ENCODE data around the gene WFDC5. TPM values are rescaled to one million over a fixed set of nuclear protein-coding genes. Genes with fewer than 3 reads are reported as not detected.
"Not testable (repeated sequence)": the region's sequence is repeated elsewhere in the genome, so short reads cannot be mapped to it uniquely, and the experiment has no call there.

WFDC5 gene, protein sequence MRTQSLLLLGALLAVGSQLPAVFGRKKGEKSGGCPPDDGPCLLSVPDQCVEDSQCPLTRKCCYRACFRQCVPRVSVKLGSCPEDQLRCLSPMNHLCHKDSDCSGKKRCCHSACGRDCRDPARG
- total RNA-seq (2014; rRNA removed; shearing (Covaris generic); ENCODE audit: low replicate concordance) = not detected in 2 replicates

DNA sequence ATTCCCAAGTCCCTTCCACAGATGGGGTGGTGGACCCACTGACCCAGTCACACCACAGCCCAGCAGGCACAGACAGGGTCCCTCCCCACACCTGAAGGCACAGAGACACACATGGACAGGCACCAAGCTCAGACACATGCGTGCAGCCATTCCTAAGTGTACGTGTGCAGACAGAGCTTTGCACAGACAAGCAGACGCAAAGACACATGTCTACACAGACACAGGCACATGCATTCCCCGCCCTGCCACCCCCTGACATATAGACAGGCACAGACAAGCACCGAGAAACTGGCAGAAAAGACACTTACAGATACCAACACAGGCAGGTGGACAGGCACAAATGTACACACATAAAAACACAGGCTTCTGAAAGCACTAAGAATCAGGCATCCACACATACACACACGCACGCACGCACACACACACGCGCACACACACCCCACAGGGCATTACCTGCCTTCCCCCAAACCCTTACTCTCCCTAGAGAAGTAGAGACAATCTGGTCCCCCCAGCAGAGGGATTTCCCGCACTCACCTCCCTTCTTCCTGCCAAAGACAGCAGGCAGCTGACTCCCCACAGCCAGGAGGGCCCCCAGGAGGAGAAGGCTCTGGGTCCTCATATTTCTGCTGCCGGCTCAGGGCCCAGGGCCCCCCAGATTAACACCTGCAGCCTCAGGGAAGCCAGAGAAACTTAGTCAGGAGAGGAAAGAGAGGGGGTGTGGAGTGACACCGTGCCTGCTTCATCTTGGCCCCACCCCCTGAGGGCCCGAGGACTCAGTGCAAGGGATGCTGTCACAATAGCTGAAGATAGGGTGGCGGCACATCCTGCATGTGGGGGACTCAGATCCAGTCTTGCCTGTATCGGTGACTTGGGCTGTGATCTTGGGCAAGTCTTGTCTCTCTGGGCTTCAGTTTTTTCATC lies at the start of gene WFDC5:
WFDC5 (minus strand) TSS at position 710 of the 921 bp plus-strand sequence; CDS start at position 619, 91 bp downstream.
- Histone ChIP-seq H3K4me3 (no peak within 1 kb of the TSS), H3K36me3 (no peaks in the 10 kb centered on the region), H3K27me3 (no peaks in the 10 kb centered on the region), H3K9me3 (no peaks in the 10 kb centered on the region)
- DNase-seq = no peak

DNA sequence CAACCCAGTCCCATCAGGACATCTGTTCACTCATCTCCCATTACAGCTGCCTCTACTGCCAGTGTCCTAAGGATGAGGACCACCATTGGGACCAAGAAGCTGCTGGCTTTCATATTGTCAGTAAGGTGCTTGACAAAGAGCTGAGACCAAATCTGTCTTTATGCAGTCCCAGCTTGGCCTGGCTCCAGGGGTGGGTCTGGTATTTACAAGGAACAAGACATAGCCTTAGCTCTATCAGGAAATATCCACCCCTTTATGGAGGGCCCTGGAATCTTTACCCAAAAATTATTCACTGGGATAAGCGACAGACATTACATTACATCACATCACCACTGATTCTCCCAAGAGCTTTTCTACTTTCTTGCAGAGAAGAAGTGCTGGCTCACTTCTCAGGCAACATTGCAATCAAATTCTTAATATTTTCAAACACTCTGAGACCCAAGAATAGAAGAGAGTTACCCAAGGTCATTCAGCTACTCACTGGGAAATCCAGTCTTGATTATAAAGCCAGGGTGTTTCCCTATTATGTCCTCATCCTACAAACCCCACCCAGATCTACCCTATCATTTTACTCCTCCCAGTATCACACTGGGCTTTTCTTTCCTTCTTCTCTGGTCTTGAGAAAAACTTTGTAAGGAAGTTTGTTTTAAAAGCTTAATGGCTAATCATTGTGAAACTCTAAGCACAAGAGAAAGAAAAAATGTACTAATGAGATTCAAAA lies 48.3 kb upstream of the WFDC5 start:
- peaks cover 43% of the 10 kb centered on the region for H3K9me3 ChIP-seq
- no peaks in the 10 kb centered on the region for H3K36me3 ChIP-seq
- DNase-seq = no peak
- no peaks in the 10 kb centered on the region for H3K27me3 ChIP-seq
- no peak overlapping the region for H3K4me3 ChIP-seq

DNA sequence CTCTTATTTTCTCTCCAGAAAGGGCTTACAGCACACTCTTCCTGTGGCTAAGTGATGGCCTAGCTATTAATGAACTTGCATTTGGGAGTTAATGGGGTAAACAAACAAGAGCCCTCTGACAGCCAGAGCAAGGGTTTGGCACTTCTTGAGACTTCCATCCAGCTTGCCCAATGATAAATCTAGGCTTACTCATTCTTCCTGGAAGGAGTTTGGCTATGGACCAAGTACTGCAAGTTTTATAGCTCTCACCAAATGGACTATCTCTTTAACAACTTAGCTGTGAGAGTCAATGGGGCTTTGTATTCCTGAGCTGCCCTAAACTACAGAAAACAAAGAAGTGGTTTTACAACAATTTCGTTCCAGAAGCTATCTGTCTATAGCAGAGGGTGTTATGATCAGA lies 43.0 kb upstream of the WFDC5 start:
- H3K9me3 ChIP-seq = peaks cover 12% of the 10 kb centered on the region
- no peak overlapping the region for H3K4me3 ChIP-seq
- DNase-seq = peak; percentile 43
- no peaks in the 10 kb centered on the region for H3K36me3 ChIP-seq
- H3K27me3 ChIP-seq = no peaks in the 10 kb centered on the region

DNA sequence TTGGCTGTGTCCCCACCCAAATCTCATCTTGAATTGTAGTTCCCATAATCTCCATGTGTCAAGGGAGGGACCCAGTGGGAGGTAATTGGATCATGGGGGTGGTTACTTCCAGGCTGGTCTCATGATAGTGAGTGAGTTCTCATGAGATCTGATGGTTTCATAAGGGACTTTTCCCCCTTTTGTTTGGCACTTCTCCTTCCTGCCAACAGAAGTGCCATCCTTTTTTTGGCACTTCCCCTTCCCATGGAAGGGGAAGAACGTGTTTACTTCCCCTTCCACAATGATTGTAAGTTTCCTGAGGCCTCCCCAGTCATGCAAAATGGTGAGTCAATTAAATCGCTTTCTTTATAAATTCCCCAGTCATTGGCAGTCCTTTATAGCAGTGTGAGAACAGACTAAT lies 41.7 kb upstream of the WFDC5 start:
- DNase-seq = no peak
- H3K36me3 ChIP-seq = no peaks in the 10 kb centered on the region
- H3K9me3 ChIP-seq = peaks cover 12% of the 10 kb centered on the region
- no peak overlapping the region for H3K4me3 ChIP-seq
- H3K27me3 ChIP-seq = no peaks in the 10 kb centered on the region

DNA sequence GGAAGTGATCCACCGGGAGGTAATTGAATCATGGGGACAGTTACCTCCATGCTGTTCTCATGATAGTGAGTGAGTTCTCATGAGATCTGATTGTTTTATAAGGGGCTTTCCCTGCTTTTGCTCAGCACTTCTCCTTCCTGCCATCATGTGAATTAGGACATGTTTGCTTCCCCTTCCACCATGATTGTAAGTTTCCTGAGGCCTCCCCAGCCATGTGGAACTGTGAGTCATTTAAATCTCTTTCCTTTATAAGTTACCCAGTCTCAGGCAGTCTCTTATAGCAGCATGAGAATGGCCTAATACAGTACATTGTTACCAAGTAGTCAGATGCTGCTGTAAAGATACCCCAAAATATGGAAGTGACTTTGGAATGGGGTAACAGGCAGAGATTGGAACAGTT lies 39.8 kb upstream of the WFDC5 start:
- H3K4me3 ChIP-seq = not testable (repeated sequence)

DNA sequence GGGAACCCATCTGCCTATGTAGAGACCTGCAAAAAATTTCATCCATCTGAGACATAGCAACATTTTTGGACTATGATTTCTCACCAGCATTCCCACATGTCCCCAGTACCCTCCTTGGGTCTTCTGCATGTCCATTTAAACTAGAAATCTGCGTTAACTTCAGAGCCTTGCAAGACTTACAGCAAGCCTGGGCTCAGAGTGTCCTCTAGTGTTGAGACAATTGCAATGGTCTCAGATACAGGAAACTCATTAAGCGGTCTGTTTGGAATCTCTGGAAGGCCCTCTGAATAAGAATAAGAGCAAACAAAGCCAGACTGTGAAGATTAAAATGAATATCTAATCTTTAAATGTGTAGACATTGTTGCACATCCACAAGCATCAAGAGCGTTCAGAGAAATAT lies 39.2 kb upstream of the WFDC5 start:
- DNase-seq = no peak
- Histone ChIP-seq H3K36me3 (no peaks in the 10 kb centered on the region), H3K9me3 (peaks cover 7% of the 10 kb centered on the region), H3K4me3 (no peak overlapping the region), H3K27me3 (0 out of 2 replicates have a peak, but pooled peaks cover 4% of the 10 kb centered on the region)

More for the DNA sequence above, 39.8 kb upstream of the WFDC5 start:
- H3K27me3 ChIP-seq, DNase-seq, H3K36me3 ChIP-seq: not testable (repeated sequence)
- peaks cover 12% of the 10 kb centered on the region for H3K9me3 ChIP-seq

DNA sequence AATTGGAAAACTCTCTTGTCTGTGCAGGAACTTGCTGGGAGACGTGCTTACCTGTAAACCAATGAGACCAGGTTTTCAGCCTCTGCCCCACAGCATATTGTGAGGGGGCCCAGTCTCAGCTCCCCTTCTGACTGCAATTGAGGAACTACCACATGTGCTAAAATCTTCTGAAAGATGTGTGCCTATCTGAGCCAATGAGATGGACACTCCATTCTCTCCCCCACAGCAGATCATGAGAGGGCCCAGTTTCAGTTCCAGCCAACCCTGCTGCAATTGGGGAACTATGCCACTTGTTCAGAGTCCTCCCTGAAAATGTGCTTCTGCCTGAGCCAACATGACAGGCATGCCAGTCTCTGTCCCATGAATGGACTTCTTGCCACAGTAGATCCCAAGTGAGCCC lies 38.8 kb upstream of the WFDC5 start:
- no peak for DNase-seq
- no peaks in the 10 kb centered on the region for H3K36me3 ChIP-seq
- no peak overlapping the region for H3K4me3 ChIP-seq
- 0 out of 2 replicates have a peak, but pooled peaks cover 8% of the 10 kb centered on the region for H3K27me3 ChIP-seq
- H3K9me3 ChIP-seq = peaks cover 3% of the 10 kb centered on the region

DNA sequence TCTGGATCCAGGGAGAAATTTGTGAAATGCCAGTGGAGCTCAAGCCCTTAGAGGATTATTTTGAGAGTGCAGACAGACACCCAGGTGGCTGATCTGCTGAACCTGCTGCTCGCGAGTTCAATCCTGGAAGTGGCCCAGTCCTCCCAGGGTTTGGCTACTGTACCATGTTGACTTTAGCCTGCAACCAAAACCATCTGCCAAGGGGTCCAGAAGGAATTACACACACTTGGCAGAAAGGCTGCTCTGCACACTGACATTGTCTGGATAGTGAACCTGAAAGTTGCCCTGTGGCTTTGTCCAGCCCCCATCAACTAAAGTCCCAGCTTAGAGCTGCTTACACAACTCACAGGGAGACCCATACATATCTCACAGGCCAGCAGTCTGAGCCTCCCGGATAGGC lies 38.2 kb upstream of the WFDC5 start:
- Histone ChIP-seq H3K36me3 (no peaks in the 10 kb centered on the region), H3K4me3 (no peak overlapping the region), H3K27me3 (peaks cover 8% of the 10 kb centered on the region; the same call in 1 of the 2 replicates), H3K9me3 (no peaks in the 10 kb centered on the region; the same call in 1 of the 2 replicates)
- DNase-seq = peak; percentile 69

DNA sequence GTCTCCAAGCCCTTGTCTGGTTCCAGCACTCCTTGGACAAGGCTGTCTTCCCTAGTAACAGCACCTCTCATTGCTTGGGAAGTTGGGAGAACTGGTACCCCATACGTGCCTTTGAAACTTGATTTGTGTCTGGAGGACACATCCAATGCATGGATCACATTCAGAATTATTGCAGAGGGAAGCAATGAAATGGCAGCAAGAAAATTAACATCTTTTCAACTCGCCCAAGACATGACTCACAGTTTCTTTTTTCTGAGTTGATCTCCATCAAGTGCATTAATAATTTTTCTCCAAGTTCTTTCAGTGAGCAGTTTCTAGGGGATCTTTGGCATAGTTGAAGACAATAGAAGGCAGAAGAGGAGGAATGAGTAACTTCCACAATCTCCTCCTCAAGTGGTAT lies 37.4 kb upstream of the WFDC5 start:
- Histone ChIP-seq H3K4me3 (no peak overlapping the region), H3K27me3 (peaks cover 8% of the 10 kb centered on the region; the same call in 1 of the 2 replicates), H3K9me3 (no peaks in the 10 kb centered on the region; the same call in 1 of the 2 replicates), H3K36me3 (no peaks in the 10 kb centered on the region)
- no peak for DNase-seq

DNA sequence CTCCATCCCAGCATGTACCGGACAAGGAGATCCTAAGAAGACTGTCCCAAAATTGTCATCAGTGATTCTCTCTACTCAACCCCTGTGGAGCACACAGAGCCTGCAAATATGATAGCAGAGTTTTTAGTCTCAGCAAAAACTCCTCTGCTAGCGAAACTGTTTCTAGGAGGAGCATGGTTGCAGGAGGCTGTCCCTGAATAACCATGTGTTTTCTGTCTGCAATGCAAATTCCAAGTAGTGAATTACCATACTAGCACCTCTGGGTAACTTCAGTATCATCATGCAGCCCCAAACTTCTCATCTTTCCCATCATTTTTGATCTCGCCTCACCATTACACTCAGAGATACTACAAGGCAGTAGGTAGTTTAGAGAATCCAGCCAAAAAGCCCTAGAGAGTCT lies 34.1 kb upstream of the WFDC5 start:
- no peak for DNase-seq
- no peak overlapping the region for H3K4me3 ChIP-seq
- H3K9me3 ChIP-seq = no peaks in the 10 kb centered on the region
- peaks cover 15% of the 10 kb centered on the region for H3K27me3 ChIP-seq
- H3K36me3 ChIP-seq = no peaks in the 10 kb centered on the region

DNA sequence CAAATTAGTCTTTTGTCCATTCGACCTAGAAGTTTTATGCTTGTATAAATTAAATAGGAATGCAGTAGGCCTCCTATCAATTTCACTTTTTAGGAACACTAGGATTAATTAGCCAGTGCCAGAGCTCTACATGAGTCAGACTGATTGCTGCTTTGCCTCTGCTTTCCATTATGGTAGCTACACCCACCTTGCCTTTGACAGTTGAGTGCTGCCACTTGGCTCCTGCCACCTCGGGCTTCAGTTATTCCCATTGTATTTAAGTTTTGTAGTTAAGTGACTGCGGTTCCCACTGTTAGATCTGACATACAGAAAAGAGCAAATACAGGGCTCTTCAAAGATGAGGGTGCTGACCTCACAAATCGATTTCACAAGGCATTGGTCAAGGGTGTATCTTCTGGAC lies 25.9 kb upstream of the WFDC5 start:
- DNase-seq = no peak
- Histone ChIP-seq H3K9me3 (no peaks in the 10 kb centered on the region), H3K4me3 (no peak overlapping the region), H3K36me3 (no peaks in the 10 kb centered on the region), H3K27me3 (no peaks in the 10 kb centered on the region; the same call in none of the 2 replicates)

DNA sequence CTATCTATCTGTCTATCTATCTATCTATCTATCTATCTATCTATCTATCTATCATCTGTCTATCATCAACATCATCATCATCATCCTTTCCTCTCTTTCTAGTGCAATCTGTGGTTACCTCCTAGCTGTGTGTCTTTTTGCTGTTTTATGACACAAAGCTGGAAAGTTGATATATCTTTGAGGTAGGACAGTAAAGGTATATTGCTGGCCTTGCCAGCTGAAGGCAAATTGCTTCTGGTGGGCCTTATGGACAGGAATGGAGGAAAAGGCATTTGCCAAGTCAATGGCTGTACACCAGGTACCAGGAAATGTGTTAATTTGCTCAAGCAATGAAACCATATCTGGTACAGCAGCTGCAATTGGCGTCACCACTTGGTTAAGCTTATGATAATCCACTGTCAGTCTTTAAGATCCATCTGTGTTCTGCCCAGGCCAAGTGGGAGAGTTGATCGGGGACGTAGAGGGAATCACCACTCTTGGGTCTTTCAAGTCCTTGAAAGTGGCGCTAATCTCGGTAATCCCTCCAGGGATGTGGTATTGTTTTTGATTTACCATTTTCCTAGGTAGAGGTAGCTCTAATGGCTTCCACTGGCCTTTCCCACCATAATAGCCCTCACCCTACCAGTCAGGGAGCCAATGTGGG lies 24.9 kb upstream of the WFDC5 start:
- DNase-seq, H3K27me3 ChIP-seq, H3K9me3 ChIP-seq, H3K4me3 ChIP-seq, H3K36me3 ChIP-seq: not testable (repeated sequence)

DNA sequence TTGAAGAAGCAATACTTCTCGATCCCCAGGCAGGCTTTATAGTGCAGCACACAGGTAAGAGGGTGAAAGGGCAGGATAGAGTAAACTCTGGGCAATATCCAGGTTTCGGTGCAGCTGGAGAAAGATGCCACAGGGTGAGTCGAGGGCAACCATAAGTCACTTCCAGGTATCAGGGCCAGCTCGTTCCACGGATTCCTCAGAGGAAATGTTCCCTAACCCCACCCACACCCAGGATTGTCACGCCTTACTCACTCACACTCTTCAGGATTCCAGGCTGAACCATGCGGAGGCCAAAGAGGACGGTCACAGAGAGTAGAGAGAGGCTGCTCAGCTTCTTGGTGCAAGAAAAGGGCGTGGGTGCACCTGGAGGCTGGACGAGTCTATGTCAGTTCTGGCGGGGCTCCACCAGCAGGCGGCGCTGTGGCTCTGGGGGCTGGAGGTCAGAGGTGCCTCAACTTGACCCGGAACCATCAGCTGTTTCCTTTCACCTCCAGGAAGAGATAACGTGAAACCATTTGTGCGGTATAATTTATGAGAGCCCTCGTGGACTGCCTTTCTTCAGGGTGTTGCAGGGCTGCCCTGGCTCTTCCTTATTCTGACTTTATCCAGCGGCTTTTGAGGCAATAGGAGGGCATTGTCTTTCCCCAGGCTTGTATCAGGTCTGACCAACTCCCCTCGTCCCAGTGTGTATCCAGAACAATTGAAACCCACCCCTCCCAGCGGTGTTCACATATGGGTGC lies 23.8 kb upstream of the WFDC5 start:
- Histone ChIP-seq H3K27me3 (no peaks in the 10 kb centered on the region), H3K9me3 (no peaks in the 10 kb centered on the region), H3K36me3 (no peaks in the 10 kb centered on the region), H3K4me3 (no peak overlapping the region)
- DNase-seq = peak; percentile 50

DNA sequence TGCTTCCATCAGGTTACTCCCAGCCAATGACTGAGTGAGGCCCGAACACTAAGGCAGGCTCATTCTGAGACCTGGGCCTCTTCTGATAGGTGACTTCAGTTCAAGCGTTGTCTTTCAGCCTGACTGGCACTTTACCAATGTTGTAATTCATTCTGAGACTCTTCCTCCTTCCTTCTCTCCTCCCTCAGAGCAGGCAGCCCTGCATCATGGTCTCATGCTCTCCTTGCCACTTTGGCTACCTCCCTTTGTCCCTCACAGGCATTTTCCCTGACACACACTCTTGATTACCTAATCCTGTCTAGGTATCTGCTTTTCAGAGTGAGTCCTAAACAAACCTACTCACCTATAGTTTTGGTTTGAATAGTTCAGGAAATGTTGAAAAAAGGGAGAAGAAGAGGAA lies 21.9 kb upstream of the WFDC5 start:
- no peaks in the 10 kb centered on the region for H3K9me3 ChIP-seq
- H3K4me3 ChIP-seq = no peak overlapping the region
- no peak for DNase-seq
- no peaks in the 10 kb centered on the region; the same call in 1 of the 2 replicates for H3K27me3 ChIP-seq
- H3K36me3 ChIP-seq = no peaks in the 10 kb centered on the region

DNA sequence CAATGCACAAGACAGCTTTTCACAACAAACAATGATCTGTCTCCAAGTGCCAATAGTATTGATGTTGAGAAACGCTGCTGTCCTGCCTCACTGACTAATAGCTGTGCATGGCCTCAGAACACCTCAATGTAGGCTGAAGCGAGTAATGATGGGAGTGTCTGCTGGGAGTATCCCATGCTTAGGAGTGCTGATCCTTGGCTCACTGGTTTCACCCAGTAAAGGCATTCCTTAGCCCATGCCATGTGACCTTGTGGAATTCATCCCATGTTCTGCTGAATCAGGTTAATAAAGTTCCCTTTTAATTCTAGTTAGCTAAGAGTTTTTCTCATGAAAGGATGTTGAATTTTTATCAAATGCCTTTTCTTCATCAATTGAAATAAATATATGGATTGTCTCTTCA lies 13.1 kb upstream of the WFDC5 start:
- Histone ChIP-seq H3K4me3 (no peak overlapping the region), H3K27me3 (peaks cover 3% of the 10 kb centered on the region), H3K9me3 (no peaks in the 10 kb centered on the region), H3K36me3 (no peaks in the 10 kb centered on the region)
- DNase-seq = peak; percentile 21

DNA sequence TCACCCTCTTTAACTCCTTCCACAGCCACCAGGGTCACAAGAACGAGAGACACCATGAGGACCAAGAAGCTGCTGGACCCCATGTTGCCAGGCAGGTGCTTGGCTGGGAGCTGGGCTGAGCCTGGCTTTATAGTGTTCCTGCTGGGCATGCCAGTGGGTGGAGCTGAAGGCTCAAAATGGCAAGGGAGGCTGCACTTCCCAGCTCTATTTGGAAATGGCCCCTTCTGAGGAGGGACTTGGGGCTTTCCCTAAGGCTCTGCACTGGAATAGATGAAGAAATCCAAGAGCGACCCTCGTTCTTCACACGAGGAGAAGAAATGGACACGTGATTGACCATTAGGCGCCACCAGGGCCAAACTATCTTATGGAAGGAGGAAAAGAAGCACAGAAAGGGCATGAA lies 9.4 kb upstream of the WFDC5 start, which contains the start of gene WFDC12:
WFDC12 (minus strand) TSS at position 101 of the 400 bp plus-strand sequence; CDS start at position 83, 18 bp downstream.
- DNase-seq = no peak
- no peak within 1 kb of the TSS for H3K4me3 ChIP-seq
- H3K36me3 ChIP-seq = no peaks in the 10 kb centered on the region
- H3K9me3 ChIP-seq = no peaks in the 10 kb centered on the region
- H3K27me3 ChIP-seq = no peaks in the 10 kb centered on the region

Measured in MG63 (cell line).